ENCODE data around the gene CCDC51. TPM values are rescaled to one million over a fixed set of nuclear protein-coding genes. Genes with fewer than 3 reads are reported as not detected.

The CCDC51 gene
- polyA plus RNA-seq, 2 of the 4 experiments (the other 2 are of a cell fraction): 19.8 to 26.7 TPM

DNA sequence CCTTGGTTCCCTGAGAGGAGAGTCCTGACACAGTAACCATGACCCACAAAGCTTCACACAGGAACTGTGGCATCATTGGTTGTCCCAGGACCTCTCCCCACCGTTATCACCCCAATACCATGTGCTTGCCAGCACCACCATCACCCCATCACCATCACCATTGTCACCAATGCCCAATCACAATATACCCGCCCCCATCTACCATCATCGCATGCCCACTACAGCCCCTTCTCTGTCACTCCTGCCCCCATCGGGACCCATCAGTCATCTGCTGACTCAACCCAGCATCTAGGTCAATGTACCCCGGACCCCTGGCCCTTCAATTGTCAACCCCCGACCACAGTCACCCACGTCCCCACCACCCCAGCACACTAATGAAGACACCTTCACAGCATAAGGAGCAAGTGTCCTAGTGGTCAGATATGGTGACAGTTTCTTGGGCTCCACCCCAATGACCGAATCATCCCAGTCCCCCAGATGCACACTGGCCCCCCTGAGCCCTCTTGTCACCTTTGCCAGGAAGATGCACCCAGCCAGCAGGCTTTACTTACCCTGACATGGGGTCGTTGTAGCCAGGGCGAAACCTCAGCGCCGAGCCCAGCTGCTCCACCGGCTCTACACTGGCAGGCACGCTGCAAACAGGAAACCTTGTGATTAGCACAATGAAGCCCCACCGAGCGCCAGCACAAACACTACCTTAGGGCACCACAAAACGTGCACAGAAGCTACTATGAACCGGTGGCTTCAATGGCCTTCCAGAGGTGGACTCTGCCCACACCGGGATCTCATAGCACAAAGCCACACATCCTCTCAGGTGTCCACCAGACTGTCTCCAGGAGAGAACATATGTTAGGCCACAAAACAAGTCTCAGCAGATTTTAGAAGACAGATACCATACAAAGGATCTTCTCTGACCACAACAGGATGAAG, 39.0 kb upstream of the CCDC51 start:
- TF ChIP-seq, protein P1, sequence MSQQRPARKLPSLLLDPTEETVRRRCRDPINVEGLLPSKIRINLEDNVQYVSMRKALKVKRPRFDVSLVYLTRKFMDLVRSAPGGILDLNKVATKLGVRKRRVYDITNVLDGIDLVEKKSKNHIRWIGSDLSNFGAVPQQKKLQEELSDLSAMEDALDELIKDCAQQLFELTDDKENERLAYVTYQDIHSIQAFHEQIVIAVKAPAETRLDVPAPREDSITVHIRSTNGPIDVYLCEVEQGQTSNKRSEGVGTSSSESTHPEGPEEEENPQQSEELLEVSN (IDR thresholded peaks at IDR 0.05; ENCODE audit: borderline replicate concordance, low read depth): no peak
- no peak for TF ChIP-seq KDM5A (IDR thresholded peaks at IDR 0.05)
- TF ChIP-seq FOXS1 (CRISPR knock-in tag; IDR thresholded peaks at IDR 0.05): no peak
- TF ChIP-seq, protein P2, sequence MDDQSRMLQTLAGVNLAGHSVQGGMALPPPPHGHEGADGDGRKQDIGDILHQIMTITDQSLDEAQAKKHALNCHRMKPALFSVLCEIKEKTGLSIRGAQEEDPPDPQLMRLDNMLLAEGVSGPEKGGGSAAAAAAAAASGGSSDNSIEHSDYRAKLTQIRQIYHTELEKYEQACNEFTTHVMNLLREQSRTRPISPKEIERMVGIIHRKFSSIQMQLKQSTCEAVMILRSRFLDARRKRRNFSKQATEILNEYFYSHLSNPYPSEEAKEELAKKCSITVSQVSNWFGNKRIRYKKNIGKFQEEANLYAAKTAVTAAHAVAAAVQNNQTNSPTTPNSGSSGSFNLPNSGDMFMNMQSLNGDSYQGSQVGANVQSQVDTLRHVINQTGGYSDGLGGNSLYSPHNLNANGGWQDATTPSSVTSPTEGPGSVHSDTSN (IDR thresholded peaks at IDR 0.05): no peak
- TF ChIP-seq RARB (CRISPR knock-in tag; IDR thresholded peaks at IDR 0.05): no peak
- no peak for TF ChIP-seq RFX5 (IDR thresholded peaks at IDR 0.05)
- no peak for TF ChIP-seq RAD21 (conservative IDR thresholded peaks at IDR 0.05 in 1 of 2, IDR thresholded peaks at IDR 0.05 in 1 of 2)
- TF ChIP-seq FOSB (CRISPR knock-in tag; IDR thresholded peaks at IDR 0.05): no peak
- TF ChIP-seq RNF2 (IDR thresholded peaks at IDR 0.05; ENCODE audit: borderline replicate concordance, low read depth): no peak
- TF ChIP-seq, protein P3, sequence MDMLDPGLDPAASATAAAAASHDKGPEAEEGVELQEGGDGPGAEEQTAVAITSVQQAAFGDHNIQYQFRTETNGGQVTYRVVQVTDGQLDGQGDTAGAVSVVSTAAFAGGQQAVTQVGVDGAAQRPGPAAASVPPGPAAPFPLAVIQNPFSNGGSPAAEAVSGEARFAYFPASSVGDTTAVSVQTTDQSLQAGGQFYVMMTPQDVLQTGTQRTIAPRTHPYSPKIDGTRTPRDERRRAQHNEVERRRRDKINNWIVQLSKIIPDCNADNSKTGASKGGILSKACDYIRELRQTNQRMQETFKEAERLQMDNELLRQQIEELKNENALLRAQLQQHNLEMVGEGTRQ (IDR thresholded peaks at IDR 0.05): no peak
- TF ChIP-seq, protein P4, sequence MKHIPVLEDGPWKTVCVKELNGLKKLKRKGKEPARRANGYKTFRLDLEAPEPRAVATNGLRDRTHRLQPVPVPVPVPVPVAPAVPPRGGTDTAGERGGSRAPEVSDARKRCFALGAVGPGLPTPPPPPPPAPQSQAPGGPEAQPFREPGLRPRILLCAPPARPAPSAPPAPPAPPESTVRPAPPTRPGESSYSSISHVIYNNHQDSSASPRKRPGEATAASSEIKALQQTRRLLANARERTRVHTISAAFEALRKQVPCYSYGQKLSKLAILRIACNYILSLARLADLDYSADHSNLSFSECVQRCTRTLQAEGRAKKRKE (CRISPR knock-in tag; IDR thresholded peaks at IDR 0.05; ENCODE audit: low read depth): no peak
- TF ChIP-seq CTCF (IDR thresholded peaks at IDR 0.05): no peak
- 91% methylated on average over 9 of the region's 19 CpGs for WGBS (ENCODE audit: missing lambda C conversion rate)
- no peak for DNase-seq (ENCODE audit: low read depth in 1 of 2, low spot score in 1 of 2)
- CTCF ChIA-PET: no interaction called here
- no peak for FAIRE-seq
- H3K27ac ChIP-seq: no peak overlapping the region
- peaks cover 2% of the 10 kb centered on the region for H3K4me1 ChIP-seq
- no peak overlapping the region for H3K4me2 ChIP-seq
- H3K4me3 ChIP-seq: no peak overlapping the region
- no peaks in the 10 kb centered on the region for H3K9me3 ChIP-seq
- POLR2A ChIA-PET: no interaction called here
- no peak for ATAC-seq

- no peak overlapping the region for H3K27ac ChIP-seq
- ChIA-PET CTCF (no interaction called here), POLR2A (no interaction called here)
- no peaks in the 10 kb centered on the region for H3K9me3 ChIP-seq
- no peak overlapping the region for H3K4me3 ChIP-seq
- no peak for ATAC-seq
- H3K4me2 ChIP-seq: no peak overlapping the region
- WGBS (ENCODE audit: missing lambda C conversion rate): 90% methylated on average over 4 of the region's 9 CpGs
- H3K4me1 ChIP-seq: peaks cover 10% of the 10 kb centered on the region
- DNase-seq (ENCODE audit: low read depth in 1 of 2, low spot score in 1 of 2): no peak
- TF ChIP-seq NPAS2 (CRISPR knock-in tag; IDR thresholded peaks at IDR 0.05; ENCODE audit: borderline replicate concordance) (no peak), GATA3 (IDR thresholded peaks at IDR 0.05; ENCODE audit: borderline replicate concordance) (no peak), TP53 (CRISPR knock-in tag; IDR thresholded peaks at IDR 0.05) (no peak), ZC3H11A (IDR thresholded peaks at IDR 0.05) (no peak), RNF2 (IDR thresholded peaks at IDR 0.05; ENCODE audit: borderline replicate concordance, low read depth) (no peak), RAD21 (conservative IDR thresholded peaks at IDR 0.05 in 1 of 2, IDR thresholded peaks at IDR 0.05 in 1 of 2) (no peak), EHMT2 (IDR thresholded peaks at IDR 0.05; ENCODE audit: low read depth) (no peak), JUN (IDR thresholded peaks at IDR 0.05) (no peak)
- FAIRE-seq: no peak
These were observed 38.1 kb upstream of the CCDC51 start for GRCh38 chr3:48477959-48478520.

Data from A549 (cell line).